ENCODE measurements around the gene MPEG1.

The MPEG1 gene

DNA sequence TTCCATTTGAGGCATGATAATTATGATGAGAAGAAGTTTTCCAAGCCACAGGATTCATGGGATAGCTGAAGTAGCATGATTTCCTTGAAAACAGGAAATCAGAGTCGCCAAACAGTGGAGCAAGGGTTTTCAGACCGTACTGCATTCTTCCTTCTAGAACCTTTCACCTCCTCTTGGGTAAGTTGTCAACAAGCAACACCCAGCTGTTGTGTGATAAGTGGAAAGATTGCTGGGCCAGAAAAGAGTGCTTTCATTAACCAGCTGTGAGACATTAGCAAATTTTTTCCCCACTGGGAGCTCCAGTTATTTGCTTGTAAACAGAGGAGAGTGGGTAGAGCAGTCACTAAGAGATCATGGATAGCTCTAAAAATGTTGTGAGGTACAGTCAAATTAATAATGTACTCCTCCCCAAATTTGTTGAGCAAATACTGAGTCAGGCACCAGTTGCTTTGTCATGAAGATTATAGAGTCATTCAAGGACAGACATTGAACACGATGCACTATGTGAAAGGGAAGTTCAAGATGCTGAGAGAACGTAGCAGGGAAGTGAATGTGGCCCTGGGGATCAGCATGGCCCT, 11.7 kb upstream of the MPEG1 start:
- no peaks in the 10 kb centered on the region for H3K9me3 Mint-ChIP-seq
- H3K4me1 Mint-ChIP-seq (ENCODE audit: low read depth), result no peaks in the 10 kb centered on the region
- H3K36me3 Mint-ChIP-seq (ENCODE audit: low read depth), result no peaks in the 10 kb centered on the region
- H3K27me3 Mint-ChIP-seq (ENCODE audit: low read depth), result peaks cover 8% of the 10 kb centered on the region
- no peak overlapping the region for H3K27ac Mint-ChIP-seq
- no peak overlapping the region for H3K4me3 Mint-ChIP-seq

DNA sequence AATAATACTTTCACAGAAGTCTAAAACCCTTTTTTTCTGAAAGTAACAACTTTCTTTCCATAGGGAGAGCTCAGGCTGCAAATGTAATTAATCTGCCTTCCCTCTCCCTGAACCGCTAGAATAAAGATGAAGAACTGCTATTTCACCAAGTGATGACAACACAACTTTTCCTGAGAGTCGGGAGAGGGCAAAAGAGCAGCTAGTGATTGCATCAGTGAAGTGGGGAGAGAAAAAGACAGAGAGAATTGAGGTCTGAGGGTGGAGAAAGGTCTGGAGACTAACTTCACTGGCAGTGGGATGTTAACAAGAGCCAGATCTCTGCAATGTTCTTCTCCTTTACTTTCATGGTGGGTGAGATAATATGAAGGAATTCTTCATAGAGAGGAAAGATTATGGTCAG, 10.9 kb upstream of the MPEG1 start:
- Mint-ChIP-seq H3K4me1 (ENCODE audit: low read depth) (no peaks in the 10 kb centered on the region), H3K27ac (no peak overlapping the region), H3K27me3 (ENCODE audit: low read depth) (peaks cover 8% of the 10 kb centered on the region), H3K9me3 (no peaks in the 10 kb centered on the region), H3K36me3 (ENCODE audit: low read depth) (no peaks in the 10 kb centered on the region), H3K4me3 (no peak overlapping the region)

DNA sequence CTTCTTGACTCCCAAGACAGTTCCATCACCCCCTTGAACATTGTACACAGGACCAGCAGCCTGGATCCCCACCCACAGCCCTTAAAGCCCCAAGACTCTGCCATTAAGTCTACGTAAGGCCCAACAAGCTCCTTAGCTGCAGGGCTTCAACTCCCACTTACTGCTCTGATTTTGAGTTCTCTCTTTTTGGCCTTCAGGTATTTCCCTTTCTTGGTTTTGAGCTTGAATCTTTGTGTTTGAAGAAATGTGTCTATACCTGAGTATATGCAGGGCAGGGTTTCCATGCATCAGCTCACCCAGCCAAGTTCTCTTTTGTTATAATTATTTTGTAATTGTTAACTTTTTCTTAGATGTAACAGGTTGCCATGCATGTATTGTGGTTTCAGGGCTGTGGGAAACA, 10.4 kb upstream of the MPEG1 start:
- H3K27ac Mint-ChIP-seq, result no peak overlapping the region
- H3K4me3 Mint-ChIP-seq, result no peak overlapping the region

DNA sequence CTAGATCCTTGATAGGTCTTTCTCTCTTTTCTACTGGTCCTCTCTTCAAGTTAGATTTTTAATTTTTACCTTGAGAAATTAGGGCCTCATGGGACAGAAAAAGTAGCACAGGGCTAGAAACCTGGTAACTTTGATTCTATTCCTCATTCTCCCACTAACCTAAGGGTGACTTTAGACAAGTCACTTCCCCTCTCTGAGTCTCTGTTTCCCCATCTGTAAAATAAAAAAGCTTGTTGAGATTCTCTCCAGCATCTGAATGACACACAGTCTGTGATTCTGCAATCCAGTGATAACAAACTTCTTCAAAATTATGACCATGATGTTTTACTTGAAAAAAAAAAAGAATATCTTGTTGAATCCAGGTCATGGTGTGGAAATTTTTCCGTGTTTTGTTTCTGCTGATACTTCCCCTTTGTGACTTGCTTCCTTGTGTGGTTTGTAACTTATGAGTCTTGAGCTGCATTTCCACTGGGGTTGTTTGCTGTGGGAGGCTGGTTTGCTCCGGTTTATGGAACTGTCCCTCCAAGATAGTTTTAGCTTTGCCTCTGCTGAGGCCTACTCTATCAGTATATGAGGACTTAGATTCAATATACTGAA, 9.8 kb upstream of the MPEG1 start:
- no peaks in the 10 kb centered on the region for H3K9me3 Mint-ChIP-seq
- no peak overlapping the region for H3K27ac Mint-ChIP-seq
- peaks cover 16% of the 10 kb centered on the region for H3K27me3 Mint-ChIP-seq (ENCODE audit: low read depth)
- peaks cover under 1% of the 10 kb centered on the region for H3K4me1 Mint-ChIP-seq (ENCODE audit: low read depth)
- no peaks in the 10 kb centered on the region for H3K36me3 Mint-ChIP-seq (ENCODE audit: low read depth)
- H3K4me3 Mint-ChIP-seq, result no peak overlapping the region

More for the DNA sequence above, 10.4 kb upstream of the MPEG1 start:
- no peaks in the 10 kb centered on the region for H3K4me1 Mint-ChIP-seq (ENCODE audit: low read depth)
- no peaks in the 10 kb centered on the region for H3K9me3 Mint-ChIP-seq
- H3K36me3 Mint-ChIP-seq (ENCODE audit: low read depth), result no peaks in the 10 kb centered on the region
- peaks cover 12% of the 10 kb centered on the region for H3K27me3 Mint-ChIP-seq (ENCODE audit: low read depth)

DNA sequence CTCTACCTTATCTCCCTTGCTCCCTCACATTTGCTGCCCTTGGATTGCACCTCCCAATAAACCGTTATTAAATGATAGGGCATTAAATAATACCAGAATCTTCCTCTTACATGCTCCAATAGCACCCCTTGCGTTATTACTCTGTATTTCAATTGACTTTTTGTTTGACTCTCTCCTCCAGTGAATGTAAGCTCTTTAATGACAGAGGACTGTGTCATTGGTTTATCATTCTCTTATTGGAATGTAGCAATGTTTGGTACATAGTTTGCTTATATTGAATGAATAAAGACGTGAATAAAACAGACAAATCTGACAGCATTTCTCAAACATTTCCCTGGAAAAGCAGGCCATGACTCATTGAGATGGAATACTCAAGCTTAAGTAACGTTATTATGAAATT, 8.7 kb upstream of the MPEG1 start:
- Mint-ChIP-seq H3K27me3 (ENCODE audit: low read depth) (peaks cover 20% of the 10 kb centered on the region), H3K4me1 (ENCODE audit: low read depth) (peaks cover 2% of the 10 kb centered on the region), H3K36me3 (ENCODE audit: low read depth) (no peaks in the 10 kb centered on the region), H3K27ac (no peak overlapping the region), H3K4me3 (no peak overlapping the region), H3K9me3 (no peaks in the 10 kb centered on the region)

DNA sequence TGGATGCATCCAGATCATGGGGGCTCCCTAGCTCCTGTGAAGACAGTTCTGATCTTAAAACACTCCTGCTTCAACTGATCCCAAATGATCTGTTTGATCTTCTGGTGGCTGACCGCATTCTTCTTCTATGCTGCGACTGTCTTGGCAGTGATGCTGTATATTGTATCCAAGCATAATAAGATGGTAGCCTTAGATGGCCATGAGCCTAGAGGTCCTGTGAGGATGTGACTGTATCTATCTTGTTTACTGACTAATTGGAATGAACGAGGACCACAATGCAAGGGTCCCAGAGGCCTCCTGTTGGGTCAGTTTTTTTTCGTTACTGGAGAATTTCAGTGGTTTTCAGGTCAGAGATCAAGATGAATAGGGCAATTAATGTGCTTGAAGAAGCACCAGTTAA, 7.1 kb upstream of the MPEG1 start:
- Mint-ChIP-seq H3K36me3 (ENCODE audit: low read depth) (no peaks in the 10 kb centered on the region), H3K27me3 (ENCODE audit: low read depth) (peaks cover 24% of the 10 kb centered on the region), H3K27ac (no peak overlapping the region), H3K4me1 (ENCODE audit: low read depth) (peaks cover 2% of the 10 kb centered on the region), H3K4me3 (no peak overlapping the region), H3K9me3 (no peaks in the 10 kb centered on the region)

DNA sequence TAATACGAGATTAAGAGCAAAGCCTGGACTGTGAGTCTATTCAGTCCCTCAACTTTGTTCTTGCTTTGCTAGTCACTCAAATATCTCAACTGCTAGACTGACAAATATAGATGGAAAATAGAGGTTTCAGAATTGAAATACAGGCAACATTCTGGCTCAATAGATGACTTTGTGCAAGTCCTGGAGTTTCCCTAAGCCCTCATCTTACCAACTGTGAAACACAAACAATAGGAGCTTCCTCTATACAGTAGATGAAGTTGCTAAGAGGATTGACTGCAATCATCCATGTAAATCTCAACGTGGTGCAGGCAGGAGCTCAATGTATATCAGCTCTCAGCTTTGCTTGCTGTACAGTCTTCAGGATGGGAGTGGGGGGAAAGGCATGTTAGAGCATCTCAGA, 6.2 kb upstream of the MPEG1 start:
- no peaks in the 10 kb centered on the region for H3K9me3 Mint-ChIP-seq
- H3K27me3 Mint-ChIP-seq (ENCODE audit: low read depth), result peaks cover 24% of the 10 kb centered on the region
- H3K36me3 Mint-ChIP-seq (ENCODE audit: low read depth), result no peaks in the 10 kb centered on the region
- no peak overlapping the region for H3K27ac Mint-ChIP-seq
- no peak overlapping the region for H3K4me3 Mint-ChIP-seq
- H3K4me1 Mint-ChIP-seq (ENCODE audit: low read depth), result peaks cover 2% of the 10 kb centered on the region

DNA sequence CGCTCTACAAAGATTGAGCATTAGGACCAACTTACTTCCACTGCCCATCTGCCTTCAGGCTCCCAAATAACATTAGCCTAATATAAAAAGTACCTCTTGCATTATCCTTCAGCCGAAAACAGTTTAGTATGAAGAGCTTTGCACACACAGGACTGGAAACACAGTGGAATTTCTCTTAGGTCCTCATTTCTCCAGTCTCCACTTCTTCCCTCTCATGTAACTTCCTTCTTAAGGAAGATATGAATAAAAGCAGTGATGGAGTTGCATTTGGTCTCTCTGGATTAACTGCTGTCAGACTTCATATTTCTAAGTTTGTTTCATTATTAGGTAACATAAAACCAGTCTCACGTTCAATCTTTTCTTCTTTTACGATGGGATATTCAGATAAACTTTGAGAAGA, 5.6 kb upstream of the MPEG1 start:
- Mint-ChIP-seq H3K9me3 (no peaks in the 10 kb centered on the region), H3K36me3 (ENCODE audit: low read depth) (no peaks in the 10 kb centered on the region), H3K4me3 (no peak overlapping the region), H3K4me1 (ENCODE audit: low read depth) (peaks cover 2% of the 10 kb centered on the region), H3K27me3 (ENCODE audit: low read depth) (peaks cover 24% of the 10 kb centered on the region), H3K27ac (no peak overlapping the region)

DNA sequence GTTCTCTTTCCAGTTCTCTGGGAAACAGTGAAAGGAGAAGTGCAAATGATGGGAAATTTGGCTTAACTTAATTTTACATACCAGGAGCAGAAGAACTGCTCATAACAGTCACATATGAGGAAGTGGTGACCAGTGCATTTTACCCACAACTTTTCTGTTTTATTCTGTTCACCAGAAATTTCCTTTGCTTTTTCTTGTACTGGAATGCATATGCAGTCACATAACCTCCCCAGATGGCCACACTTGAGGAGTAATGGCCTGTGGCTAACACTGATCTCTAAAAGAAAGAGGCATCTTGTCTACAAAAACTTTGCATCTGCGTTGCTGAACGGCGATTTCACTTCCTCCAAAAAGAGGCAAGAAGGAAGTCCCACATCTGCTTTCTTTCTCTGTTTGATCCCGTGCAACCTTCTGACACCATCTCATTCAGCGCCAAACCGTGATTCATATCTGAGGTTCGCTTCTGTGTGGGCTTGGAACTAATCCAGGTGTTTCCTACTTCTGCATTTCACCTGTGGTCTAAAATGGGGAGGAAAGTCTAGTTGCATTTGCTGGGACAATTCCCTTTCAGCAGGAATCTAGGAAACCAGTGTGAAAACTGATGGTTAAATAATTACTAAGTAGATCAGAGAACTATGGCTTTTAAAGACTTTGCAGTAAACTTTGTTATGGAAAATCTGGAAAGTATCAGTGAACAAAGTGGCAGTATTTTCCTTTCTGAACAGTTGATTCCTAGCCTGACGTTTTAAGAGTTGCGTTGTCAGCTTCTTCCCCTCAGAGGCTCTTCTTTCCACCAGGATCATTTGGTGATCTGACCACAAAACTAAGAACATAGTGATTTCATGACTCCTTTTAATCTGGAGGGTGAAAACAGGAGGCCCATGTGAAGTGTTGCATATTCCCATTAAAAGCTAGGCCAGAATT, 4.2 kb upstream of the MPEG1 start:
- H3K9me3 Mint-ChIP-seq, result no peaks in the 10 kb centered on the region
- no peak overlapping the region for H3K4me3 Mint-ChIP-seq
- no peak overlapping the region for H3K27ac Mint-ChIP-seq
- H3K27me3 Mint-ChIP-seq (ENCODE audit: low read depth), result peaks cover 24% of the 10 kb centered on the region
- peaks cover 2% of the 10 kb centered on the region for H3K4me1 Mint-ChIP-seq (ENCODE audit: low read depth)
- H3K36me3 Mint-ChIP-seq (ENCODE audit: low read depth), result no peaks in the 10 kb centered on the region

DNA sequence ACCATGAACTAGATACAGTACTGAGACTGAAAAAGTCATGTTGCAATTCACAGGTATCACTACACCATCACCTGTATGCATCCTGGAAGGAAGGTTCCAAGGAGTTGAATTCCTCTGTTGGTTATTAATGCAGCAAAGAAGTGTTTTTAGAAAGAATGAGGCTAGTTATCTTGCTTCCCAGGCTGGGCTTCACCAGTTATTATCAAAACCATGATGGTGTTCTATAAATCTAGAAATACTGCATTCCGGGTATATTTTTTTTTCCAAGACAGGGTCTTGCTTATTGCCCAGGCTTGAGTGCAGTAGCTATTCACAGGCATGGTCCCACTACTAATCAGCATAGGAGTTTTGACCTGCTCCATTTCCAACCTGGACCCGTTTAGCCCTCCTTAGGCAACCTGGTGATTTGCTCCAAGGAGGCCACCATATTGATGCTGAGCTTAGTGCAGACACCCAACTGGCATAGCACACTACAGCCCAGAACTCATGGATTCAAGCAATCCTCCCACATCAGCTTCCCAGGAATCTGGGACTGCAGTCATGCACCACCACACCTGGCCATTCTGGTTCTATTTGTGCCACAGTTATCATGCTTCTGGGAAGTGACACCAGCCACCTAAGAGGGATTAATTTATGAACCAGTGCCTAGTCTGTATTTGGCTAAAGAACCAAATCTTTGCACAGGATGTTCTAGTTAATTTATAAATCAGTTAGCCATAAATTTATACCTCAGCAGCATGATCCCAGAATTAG, 1.6 kb upstream of the MPEG1 start:
- Mint-ChIP-seq H3K4me3 (no peak overlapping the region), H3K9me3 (no peaks in the 10 kb centered on the region), H3K27me3 (ENCODE audit: low read depth) (peaks cover 23% of the 10 kb centered on the region), H3K36me3 (ENCODE audit: low read depth) (no peaks in the 10 kb centered on the region), H3K27ac (no peak overlapping the region), H3K4me1 (ENCODE audit: low read depth) (peaks cover 2% of the 10 kb centered on the region)

DNA sequence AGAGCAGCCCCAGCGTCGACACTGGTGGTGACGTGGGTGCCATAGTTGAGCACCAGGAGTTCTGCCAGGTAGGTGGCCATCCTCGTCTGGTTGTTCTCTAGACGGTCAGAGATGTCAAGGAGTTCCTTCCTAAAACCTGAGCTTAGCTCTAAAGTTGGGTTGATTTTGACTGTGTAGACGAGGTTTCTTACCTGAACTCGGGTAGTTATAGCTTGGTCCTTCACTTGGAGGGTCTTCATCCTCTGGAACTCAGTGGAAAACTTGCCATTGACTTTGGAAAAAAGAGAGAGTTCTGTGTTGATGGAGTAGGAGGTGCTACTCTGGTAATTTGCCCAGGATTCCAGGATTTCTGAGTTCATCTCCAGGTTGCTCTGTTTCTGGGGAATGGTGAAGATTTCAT, 505 bp downstream of the MPEG1 start:
- Mint-ChIP-seq H3K27me3 (ENCODE audit: low read depth) (peaks cover 27% of the 10 kb centered on the region), H3K9me3 (no peaks in the 10 kb centered on the region), H3K36me3 (ENCODE audit: low read depth) (no peaks in the 10 kb centered on the region), H3K4me1 (ENCODE audit: low read depth) (peaks cover 9% of the 10 kb centered on the region), H3K4me3 (no peak overlapping the region), H3K27ac (no peak overlapping the region)

DNA sequence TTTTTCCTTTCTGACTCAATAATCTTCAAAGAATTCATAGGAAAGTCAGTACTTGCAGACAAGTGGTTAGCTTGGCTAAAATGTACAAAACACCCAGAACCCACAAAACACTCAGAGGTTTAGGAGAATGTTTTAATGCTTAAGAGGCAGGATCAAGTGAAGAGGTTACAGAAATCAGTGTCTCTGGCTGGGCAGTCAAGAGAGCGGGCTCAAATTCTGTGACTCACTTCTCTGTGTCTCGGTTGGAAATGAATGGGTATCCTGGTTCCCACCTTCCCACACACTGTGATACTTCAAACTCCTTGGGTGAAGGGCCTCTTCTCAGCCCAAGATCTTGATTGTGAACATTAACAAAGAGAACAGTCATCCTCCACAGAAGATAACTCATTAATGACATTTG, 3.8 kb downstream of the MPEG1 start:
- H3K4me3 Mint-ChIP-seq, result no peak overlapping the region
- H3K27me3 Mint-ChIP-seq (ENCODE audit: low read depth), result peaks cover 28% of the 10 kb centered on the region
- H3K36me3 Mint-ChIP-seq (ENCODE audit: low read depth), result no peaks in the 10 kb centered on the region
- H3K4me1 Mint-ChIP-seq (ENCODE audit: low read depth), result peaks cover 14% of the 10 kb centered on the region
- no peaks in the 10 kb centered on the region for H3K9me3 Mint-ChIP-seq
- no peak overlapping the region for H3K27ac Mint-ChIP-seq

DNA sequence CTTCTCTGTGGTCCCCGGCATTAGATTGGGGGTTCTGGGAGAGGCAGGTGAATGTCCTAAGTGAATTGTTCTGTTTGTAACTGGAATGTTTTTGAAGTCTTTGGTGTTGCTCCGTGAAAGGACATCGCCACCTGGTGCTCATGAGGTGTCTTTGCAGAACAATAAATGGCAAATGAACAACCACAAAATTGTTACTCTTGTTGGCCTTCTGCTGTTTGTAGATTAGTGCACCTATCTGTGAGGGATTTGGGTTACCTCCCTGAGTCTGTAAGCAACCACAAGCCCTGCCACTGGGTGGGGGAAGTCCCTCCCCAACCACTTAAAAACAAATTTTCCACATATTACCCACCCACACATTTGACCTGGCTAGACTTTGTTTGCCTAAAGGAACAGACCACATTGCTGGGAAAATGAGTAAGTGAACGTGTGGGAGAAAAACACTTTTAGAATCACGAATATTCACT, 4.7 kb downstream of the MPEG1 start:
- Mint-ChIP-seq H3K4me1 (ENCODE audit: low read depth) (peaks cover 14% of the 10 kb centered on the region), H3K36me3 (ENCODE audit: low read depth) (no peaks in the 10 kb centered on the region), H3K9me3 (no peaks in the 10 kb centered on the region), H3K27ac (no peak overlapping the region), H3K27me3 (ENCODE audit: low read depth) (peaks cover 28% of the 10 kb centered on the region), H3K4me3 (no peak overlapping the region)

DNA sequence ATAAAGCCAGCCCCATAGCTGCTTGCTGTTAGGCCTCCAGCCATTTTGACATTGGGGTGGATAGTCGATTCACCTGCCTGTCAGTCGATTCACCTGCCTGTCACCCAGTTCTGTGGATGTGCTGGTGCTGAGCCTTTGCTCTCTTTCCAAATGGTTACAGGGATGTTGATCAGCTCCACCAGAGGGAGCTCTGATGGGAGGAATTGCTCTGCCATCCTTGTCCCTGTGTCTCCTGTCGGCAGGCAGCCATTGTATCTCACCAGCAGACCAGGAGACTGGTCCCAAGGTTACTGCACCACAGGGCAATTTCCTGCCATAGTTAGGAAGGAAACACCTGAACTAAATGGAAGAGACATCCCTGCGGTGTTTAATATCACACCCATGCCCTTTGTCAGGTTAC, 6.1 kb downstream of the MPEG1 start:
- Mint-ChIP-seq H3K36me3 (ENCODE audit: low read depth) (no peaks in the 10 kb centered on the region), H3K9me3 (no peaks in the 10 kb centered on the region), H3K27ac (no peak overlapping the region), H3K27me3 (ENCODE audit: low read depth) (peaks cover 28% of the 10 kb centered on the region), H3K4me3 (no peak overlapping the region), H3K4me1 (ENCODE audit: low read depth) (peaks cover 14% of the 10 kb centered on the region)
